IMR-90 (cell line): Measurements from ENCODE around the gene SP140L. TPM values are rescaled to one million over a fixed set of nuclear protein-coding genes. Genes with fewer than 3 reads are reported as not detected.

ENCODE experiments used
- ATAC-seq: fragments of 200-7000 bp; cut with Tn5 transposase; 2 replicates; pipeline ENCODE4 v1.9.1; 2020; ENCODE audit warnings: low read depth, mild to moderate bottlenecking, moderate library complexity
- BruUV-seq: library from RNA; stranded (reverse); fragments of 400-500 nt; replicated peaks from 2 replicates; lab custom pipeline; 2021; lab: Mats Ljungman, UMichigan
- CTCF ChIA-PET: fragments of 300-600 bp; formaldehyde crosslinking; extraction: SDS; loops from one replicate; lab custom pipeline; 2021; ENCODE audit warnings: antibody characterized with exemption; lab: Yijun Ruan, JAX
- POLR2A ChIA-PET: fragments of 300-600 bp; sonication (Branson Sonifier 250); formaldehyde crosslinking; loops from one replicate; lab custom pipeline; 2022; ENCODE audit warnings: antibody characterized with exemption; ENCODE audit not compliant: unreplicated experiment; lab: Charles Lee
- DNase-seq: peaks from one replicate; pipeline ENCODE4 v3.0.0; 2013
- H2AFZ ChIP-seq: replicated peaks from 2 replicates; pipeline ENCODE3; 2013; ENCODE audit warnings: low read length, mild to moderate bottlenecking; ENCODE audit not compliant: poor library complexity
- H2AK5ac ChIP-seq: 2 replicates; pipeline ENCODE4 v1.6.1; 2013; ENCODE audit warnings: low read depth, low read length, inconsistent platforms
- H2AK9ac ChIP-seq: replicated peaks from 2 replicates; pipeline ENCODE3; 2013; ENCODE audit warnings: mild to moderate bottlenecking, low read depth, low read length, moderate library complexity; ENCODE audit not compliant: poor library complexity
- H2BK120ac ChIP-seq: 2 replicates; pipeline ENCODE4 v1.6.1; 2013; ENCODE audit warnings: low read depth, low read length, inconsistent platforms
- H2BK15ac ChIP-seq: 3 replicates; pipeline ENCODE4 v1.6.1; 2013; ENCODE audit warnings: low read depth, low read length, inconsistent platforms
- H2BK20ac ChIP-seq: 2 replicates; pipeline ENCODE4 v1.6.1; 2013; ENCODE audit warnings: low read depth, mild to moderate bottlenecking, inconsistent platforms, low read length, moderate library complexity
- H2BK5ac ChIP-seq: 2 replicates; pipeline ENCODE4 v1.6.1; 2013; ENCODE audit warnings: mild to moderate bottlenecking, low read depth, low read length, inconsistent platforms; ENCODE audit not compliant: poor library complexity, severe bottlenecking
- H3K14ac ChIP-seq: replicated peaks from 2 replicates; pipeline ENCODE4 v1.6.1; 2013; ENCODE audit warnings: low read depth, low read length, inconsistent platforms
- H3K18ac ChIP-seq: 2 replicates; pipeline ENCODE4 v1.6.1; 2013; ENCODE audit warnings: low read depth, low read length, control low read depth
- H3K23ac ChIP-seq: 2 replicates; pipeline ENCODE4 v1.6.1; 2013; ENCODE audit warnings: low read depth, low read length, inconsistent platforms
- H3K27ac ChIP-seq: 2 replicates; pipeline ENCODE4 v1.5.1; 2013; ENCODE audit warnings: mild to moderate bottlenecking, control low read depth, low read length; ENCODE audit not compliant: insufficient read depth
- H3K27me3 ChIP-seq: 2 replicates; pipeline ENCODE4 v1.6.1; 2013; ENCODE audit warnings: low read length; ENCODE audit not compliant: control insufficient read depth, insufficient read depth
- H3K36me3 ChIP-seq: 2 replicates; pipeline ENCODE4 v1.6.1; 2013; ENCODE audit warnings: low read length, mixed read lengths; ENCODE audit not compliant: control insufficient read depth, insufficient read depth
- H3K4ac ChIP-seq: 2 replicates; pipeline ENCODE4 v1.6.1; 2013; ENCODE audit warnings: low read depth, low read length, inconsistent platforms
- H3K4me1 ChIP-seq: 2 replicates; pipeline ENCODE4 v1.6.1; 2013; ENCODE audit warnings: low read length, mixed read lengths; ENCODE audit not compliant: control insufficient read depth, insufficient read depth
- H3K4me2 ChIP-seq: 2 replicates; pipeline ENCODE4 v1.6.1; 2013; ENCODE audit warnings: low read depth, mild to moderate bottlenecking, control low read depth, low read length, moderate library complexity
- H3K4me3 ChIP-seq: 2 replicates; pipeline ENCODE4 v1.5.1; 2013; ENCODE audit warnings: low read depth, mild to moderate bottlenecking, control low read depth, low read length, moderate library complexity; ENCODE audit not compliant: insufficient read depth
- H3K56ac ChIP-seq: 2 replicates; pipeline ENCODE4 v1.6.1; 2013; ENCODE audit warnings: low read length, inconsistent platforms; ENCODE audit not compliant: insufficient read depth; ENCODE audit errors: extremely low read depth
- H3K79me1 ChIP-seq, 2 experiments: 2 replicates each; pipeline ENCODE4 v1.6.1; 2013; ENCODE audit warnings: low read length in 2 of 2, inconsistent platforms in 1 of 2, low read depth in 1 of 2
- H3K9ac ChIP-seq: 2 replicates; pipeline ENCODE4 v1.6.1; 2013; ENCODE audit warnings: low read depth, low read length, control low read depth
- H3K9me1 ChIP-seq: 2 replicates; pipeline ENCODE4 v1.6.1; 2013; ENCODE audit warnings: low read length, inconsistent platforms; ENCODE audit not compliant: insufficient read depth
- H3K9me3 ChIP-seq: 2 replicates; pipeline ENCODE4 v1.6.1; 2013; ENCODE audit warnings: low read length; ENCODE audit not compliant: control insufficient read depth, insufficient read depth
- H4K20me1 ChIP-seq: 2 replicates; pipeline ENCODE4 v1.6.1; 2013; ENCODE audit warnings: low read length, inconsistent platforms; ENCODE audit not compliant: insufficient read depth
- H4K5ac ChIP-seq: 2 replicates; pipeline ENCODE4 v1.6.1; 2013; ENCODE audit warnings: mild to moderate bottlenecking, low read depth, low read length, control low read depth
- H4K8ac ChIP-seq, 2 experiments: 2 replicates each; pipeline ENCODE4 v1.6.1; 2013; ENCODE audit warnings: low read depth in 2 of 2, low read length in 2 of 2, control low read depth in 1 of 2, inconsistent platforms in 1 of 2
- H4K91ac ChIP-seq: 2 replicates; pipeline ENCODE4 v1.6.1; 2013; ENCODE audit warnings: low read depth, low read length, inconsistent platforms; ENCODE audit not compliant: insufficient read depth
- CEBPB ChIP-seq: IDR thresholded peaks from 2 replicates; pipeline ENCODE4 v1.6.1; 2012; ENCODE audit warnings: low read depth, low read length, improper control_type of control experiment
- CTCF ChIP-seq: conservative IDR thresholded peaks from 2 replicates; pipeline ENCODE4 v1.5.1; 2012; ENCODE audit warnings: mild to moderate bottlenecking, low read depth, low read length, improper control_type of control experiment
- FOS ChIP-seq: fragments of 150-350 bp; IDR thresholded peaks from 2 replicates; pipeline ENCODE4 v1.6.1; 2016; ENCODE audit warnings: low read depth, low read length
- NFE2L2 ChIP-seq: fragments of 150-350 bp; IDR thresholded peaks from 2 replicates; pipeline ENCODE4 v1.6.1; 2016; ENCODE audit warnings: low read depth, mild to moderate bottlenecking, low read length
- POLR2A ChIP-seq: IDR thresholded peaks from 2 replicates; pipeline ENCODE4 v1.6.1; 2012; ENCODE audit warnings: mild to moderate bottlenecking, low read depth, low read length
- RCOR1 ChIP-seq: IDR thresholded peaks from 2 replicates; pipeline ENCODE4 v1.6.1; 2012; ENCODE audit warnings: mild to moderate bottlenecking, low read length, improper control_type of control experiment; ENCODE audit not compliant: insufficient replicate concordance
- RFX5 ChIP-seq: IDR thresholded peaks from 2 replicates; pipeline ENCODE4 v1.8.0; 2012; ENCODE audit warnings: low read depth, mild to moderate bottlenecking, low read length, moderate library complexity
- WGBS, 2 experiments: methylation state at CpG; one replicate each; pipeline versions ENCODE4 v1.1.5 to v1.1.7; 2013; ENCODE audit warnings: missing lambda C conversion rate in 2 of 2; ENCODE audit not compliant: insufficient read length in 1 of 2; ENCODE audit errors: extremely low coverage in 2 of 2; 5-methylcytosine and 5-hydroxymethylcytosine counted together
- dilution Hi-C: fragments of 300-500 bp; cut with HindIII; formaldehyde crosslinking; loops from one replicate; pipeline ENCODE4 v1.14.3; 2018; ENCODE audit warnings: low sequenced_read_pairs; ENCODE audit not compliant: unreplicated experiment
- in situ Hi-C: fragments of 300-500 bp; cut with MboI; formaldehyde crosslinking; loops from 3 replicates; pipeline ENCODE4 v1.14.3; 2019; ENCODE audit warnings: low sequenced_read_pairs, inconsistent platforms, mixed read lengths
- intact Hi-C: fragments of 100-400 bp; cut with micrococcal nuclease; formaldehyde crosslinking; loops from 2 replicates; pipeline ENCODE4 v1.10.0; 2022
- polyA plus RNA-seq, 3 experiments: library from polyadenylated mRNA; depleted of rRNA; stranded (reverse); fragments of >200 nt; gene quantifications; 2 replicates each; pipeline ENCODE4 v1.2.3, GENCODE V29; 2012; ENCODE audit warnings: low replicate concordance in 1 of 3
- total RNA-seq: library from RNA; depleted of rRNA; stranded (reverse); fragments of >200 nt; gene quantifications from 2 replicates; pipeline ENCODE4 v1.2.3, GENCODE V29; 2012

Gene SP140L
- total and polyA plus RNA-seq, 2 of the 4 experiments (the other 2 are of a cell fraction), result 5.4 to 11.2 TPM

GRCh38 chr2:230323385-230324106, 3.4 kb upstream of the SP140L start:
- in situ Hi-C loops (no loop called here), dilution Hi-C loops (no loop called here), intact Hi-C loops (no loop called here)
- H3K9ac ChIP-seq, result no peak overlapping the region
- ATAC-seq, result no peak
- peaks cover 4% of the 10 kb centered on the region; the same call in 1 of the 2 replicates for H3K9me3 ChIP-seq
- no peak overlapping the region for H2BK5ac ChIP-seq
- H3K9me1 ChIP-seq, result no peaks in the 10 kb centered on the region
- H3K27ac ChIP-seq, result no peak overlapping the region
- H3K4me3 ChIP-seq, result no peak overlapping the region
- H2BK15ac ChIP-seq, result no peak overlapping the region
- DNase-seq, result no peak
- no peak overlapping the region for H4K8ac ChIP-seq
- no peak; the same call in 1 of the 2 replicates for TF ChIP-seq CTCF
- no peak for TF ChIP-seq NFE2L2
- no peak for TF ChIP-seq RFX5
- TF ChIP-seq POLR2A, result no peak
- no peak for TF ChIP-seq FOS
- TF ChIP-seq CEBPB, result no peak
- no peak for TF ChIP-seq RCOR1
- no peak overlapping the region for H3K23ac ChIP-seq
- H3K27me3 ChIP-seq, result no peaks in the 10 kb centered on the region
- peaks cover 5% of the 10 kb centered on the region for H3K4me1 ChIP-seq
- H3K4ac ChIP-seq, result no peak overlapping the region
- no peak overlapping the region for H4K5ac ChIP-seq
- no peak overlapping the region for H2BK120ac ChIP-seq
- H3K4me2 ChIP-seq, result no peak overlapping the region
- no peak overlapping the region for H4K91ac ChIP-seq
- no peaks in the 10 kb centered on the region for H4K20me1 ChIP-seq
- no peaks in the 10 kb centered on the region for H3K36me3 ChIP-seq
- H3K56ac ChIP-seq, result no peak overlapping the region
- no peak overlapping the region for H3K14ac ChIP-seq
- peaks cover 8 to 16% of the 10 kb centered on the region in 2 experiments for H3K79me1 ChIP-seq
- no peak overlapping the region for H2AK5ac ChIP-seq
- POLR2A ChIA-PET, result no interaction called here
- no peak overlapping the region for H3K18ac ChIP-seq
- H2AFZ ChIP-seq, result no peak overlapping the region
- CTCF ChIA-PET, result no interaction called here
- no peak overlapping the region for H2BK20ac ChIP-seq
- BruUV-seq, result no TSS peak
- no peak overlapping the region for H2AK9ac ChIP-seq
- 70 to 100% methylated on average over 4 of the region's 18 CpGs for WGBS, 2 experiments
